Lower leg skin (tissue), 3 donors: ENCODE data around the gene OSMR.

Experiments used
- POLR2A ChIP-seq, 2 donors: fragments of 450-650 bp; IDR thresholded peaks; one replicate each; pipeline ENCODE4 v1.6.1; 2016 to 2017; ENCODE audit warnings: antibody characterized with exemption in 2 of 2, mild to moderate bottlenecking in 1 of 2, moderate library complexity in 1 of 2
- TF ChIP-seq, protein P1 (sequence below), 3 donors: fragments of 450-650 bp; IDR thresholded peaks; one replicate each; pipeline ENCODE4 v1.5.1; 2016; ENCODE audit warnings: antibody characterized with exemption in 3 of 3, mild to moderate bottlenecking in 3 of 3, moderate library complexity in 2 of 3

DNA sequence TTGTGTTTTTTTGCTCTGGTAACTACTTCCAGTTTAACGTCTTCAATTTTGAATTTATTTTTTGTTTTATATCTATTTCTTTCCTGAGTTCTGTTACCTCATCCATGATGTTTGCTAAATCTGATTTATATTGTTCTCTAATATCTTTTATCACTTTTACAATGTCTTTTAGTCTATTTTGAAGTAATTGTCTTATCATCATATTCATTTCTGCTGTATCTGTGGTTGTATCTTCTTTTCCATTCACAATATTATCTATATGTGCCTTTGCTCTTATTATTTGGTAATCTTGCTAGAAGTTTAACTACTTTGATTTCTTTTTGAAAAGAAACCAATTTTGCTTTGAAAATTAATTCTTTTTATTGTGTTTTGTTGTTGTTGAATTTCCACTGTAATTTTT is 43.6 kb downstream of the OSMR start:
- TF ChIP-seq, protein P1, sequence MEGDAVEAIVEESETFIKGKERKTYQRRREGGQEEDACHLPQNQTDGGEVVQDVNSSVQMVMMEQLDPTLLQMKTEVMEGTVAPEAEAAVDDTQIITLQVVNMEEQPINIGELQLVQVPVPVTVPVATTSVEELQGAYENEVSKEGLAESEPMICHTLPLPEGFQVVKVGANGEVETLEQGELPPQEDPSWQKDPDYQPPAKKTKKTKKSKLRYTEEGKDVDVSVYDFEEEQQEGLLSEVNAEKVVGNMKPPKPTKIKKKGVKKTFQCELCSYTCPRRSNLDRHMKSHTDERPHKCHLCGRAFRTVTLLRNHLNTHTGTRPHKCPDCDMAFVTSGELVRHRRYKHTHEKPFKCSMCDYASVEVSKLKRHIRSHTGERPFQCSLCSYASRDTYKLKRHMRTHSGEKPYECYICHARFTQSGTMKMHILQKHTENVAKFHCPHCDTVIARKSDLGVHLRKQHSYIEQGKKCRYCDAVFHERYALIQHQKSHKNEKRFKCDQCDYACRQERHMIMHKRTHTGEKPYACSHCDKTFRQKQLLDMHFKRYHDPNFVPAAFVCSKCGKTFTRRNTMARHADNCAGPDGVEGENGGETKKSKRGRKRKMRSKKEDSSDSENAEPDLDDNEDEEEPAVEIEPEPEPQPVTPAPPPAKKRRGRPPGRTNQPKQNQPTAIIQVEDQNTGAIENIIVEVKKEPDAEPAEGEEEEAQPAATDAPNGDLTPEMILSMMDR (IDR thresholded peaks at IDR 0.05), result no peak
- no peak for TF ChIP-seq POLR2A (IDR thresholded peaks at IDR 0.05)
